ENCODE data around the gene DOLPP1. TPM values are rescaled to one million over a fixed set of nuclear protein-coding genes. Genes with fewer than 3 reads are reported as not detected.

The DOLPP1 gene
- total RNA-seq, 1 donor from 2014 or later = 9.6 TPM

GRCh38 chr9:129138476-129139232 is 57.7 kb downstream of the DOLPP1 start:
- DNase-seq (ENCODE audit: low read depth) = peak; percentile 24

- peak; percentile 73 for DNase-seq (ENCODE audit: low read depth)
These were observed 58.5 kb downstream of the DOLPP1 start for GRCh38 chr9:129139233-129139992.

- peak; percentile 98 for DNase-seq (ENCODE audit: low read depth)
These were observed 59.1 kb downstream of the DOLPP1 start for GRCh38 chr9:129139993-129140396.

Other genes starting within 250 kb of the DOLPP1 start
- 9.9 and 10.5 TPM in 2 replicates for gene KYAT1, start 199.2 kb upstream of the DOLPP1 start, total RNA-seq
- 44.4 and 47.4 TPM in 2 replicates for gene LRRC8A, start 199.0 kb upstream of the DOLPP1 start, total RNA-seq
- 38.4 and 71.2 TPM in 2 replicates for gene PHYHD1, start 160.1 kb upstream of the DOLPP1 start, total RNA-seq
- gene DOLK, start 133.5 kb upstream of the DOLPP1 start, total RNA-seq = 20.5 and 24.6 TPM in 2 replicates
- gene NUP188, start 133.4 kb upstream of the DOLPP1 start, total RNA-seq = 23.3 and 38.3 TPM in 2 replicates
- gene SH3GLB2, start 52.8 kb upstream of the DOLPP1 start, total RNA-seq = 67.5 and 69.6 TPM in 2 replicates
- 18.4 and 26.0 TPM in 2 replicates for gene MIGA2, start 44.5 kb upstream of the DOLPP1 start, total RNA-seq
- 27.1 and 57.2 TPM in 2 replicates for gene CRAT, start 29.7 kb downstream of the DOLPP1 start, total RNA-seq
- gene PTPA, start 30.3 kb downstream of the DOLPP1 start, total RNA-seq = 167 and 235 TPM in 2 replicates
- gene IER5L, start 97.2 kb downstream of the DOLPP1 start, total RNA-seq = 17.4 and 40.6 TPM in 2 replicates